ENCODE data around the gene AQP6.

The AQP6 gene

DNA sequence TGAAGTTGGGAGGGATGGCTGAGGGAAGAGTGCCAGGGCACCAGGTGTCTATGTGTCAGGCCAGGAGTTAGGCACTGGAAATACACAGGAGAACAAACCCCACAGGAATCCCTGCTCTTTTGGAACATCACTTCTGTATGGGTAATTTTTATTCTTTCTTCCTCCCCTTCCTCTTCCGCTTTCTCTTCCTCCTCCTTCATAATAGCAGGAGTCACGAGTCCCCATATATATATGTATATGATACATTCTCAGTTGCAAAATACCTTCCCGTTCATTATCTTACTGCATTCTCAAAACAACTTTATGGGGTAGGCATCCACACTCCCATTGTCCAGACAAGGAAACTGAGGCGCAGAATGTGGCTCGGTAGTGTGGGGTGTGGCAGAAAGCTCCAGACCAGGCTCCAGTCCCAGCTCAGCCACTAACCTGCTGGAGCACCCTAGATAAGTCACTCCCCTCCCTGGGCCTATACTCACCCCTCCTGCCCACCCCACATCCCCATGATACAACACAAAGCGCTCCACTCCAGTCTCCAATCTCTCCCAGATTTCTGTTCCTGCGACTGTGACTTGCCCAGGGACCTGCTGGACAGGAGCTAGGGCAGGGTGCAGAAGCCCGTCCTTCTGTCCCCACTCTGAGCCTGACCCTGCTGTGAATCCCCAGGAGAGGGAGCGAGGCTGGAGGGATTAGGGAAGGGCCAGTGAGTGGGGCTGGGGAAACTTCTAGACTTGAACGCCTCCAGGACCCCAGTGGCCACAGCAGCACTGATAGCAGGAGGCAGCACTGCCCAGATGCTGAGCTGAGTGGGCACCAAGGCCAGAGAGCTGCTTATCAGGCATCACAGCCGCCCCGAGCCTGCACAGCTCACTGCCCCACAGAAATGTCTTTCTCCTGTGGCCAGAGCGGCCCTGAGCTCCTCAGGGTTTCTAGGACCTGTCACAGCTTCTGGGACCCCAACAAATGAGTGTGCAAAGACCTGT is 23.6 kb upstream of the AQP6 start:
- Histone ChIP-seq H3K4ac (ENCODE audit: low read depth, low read length) (no peak overlapping the region), H3K79me1 (ENCODE audit: low read length) (no peaks in the 10 kb centered on the region), H3K9ac (ENCODE audit: low read length) (no peak overlapping the region), H3K56ac (ENCODE audit: low read length) (no peak overlapping the region), H3K4me1 (ENCODE audit: control insufficient read depth, low read depth, low read length) (no peaks in the 10 kb centered on the region), H2AK5ac (ENCODE audit: low read length) (no peak overlapping the region), H3K36me3 (ENCODE audit: control insufficient read depth, insufficient read depth, low read length) (no peaks in the 10 kb centered on the region), H4K8ac (ENCODE audit: low read depth, low read length) (no peak overlapping the region), H3K79me2 (ENCODE audit: control insufficient read depth, insufficient read depth, low read length) (no peaks in the 10 kb centered on the region), H4K5ac (ENCODE audit: low read length) (no peak overlapping the region), H3K27ac (ENCODE audit: low read depth, low read length) (no peak overlapping the region), H2BK5ac (ENCODE audit: low read length) (no peak overlapping the region), H3K27me3 (ENCODE audit: insufficient read depth, low read length, poor library complexity) (no peaks in the 10 kb centered on the region), H3K4me2 (ENCODE audit: low read length) (no peak overlapping the region), H2BK15ac (replicated peaks; ENCODE audit: low read depth) (no peak overlapping the region), H3K18ac (ENCODE audit: low read length) (no peak overlapping the region), H3K4me3 (ENCODE audit: low read length) (no peak overlapping the region), H3K23ac (ENCODE audit: low read length) (no peak overlapping the region), H2BK120ac (ENCODE audit: low read depth, low read length) (no peak overlapping the region)
- WGBS (ENCODE audit: extremely low coverage, insufficient coverage, low lambda C conversion rate) = no CpG with 5 or more reads among the region's 13 CpGs
- DNase-seq = no peak

GRCh38 chr12:49949866-49950265 is 22.9 kb upstream of the AQP6 start:
- H2BK5ac ChIP-seq (ENCODE audit: low read length) = no peak overlapping the region
- H3K56ac ChIP-seq (ENCODE audit: low read length) = no peak overlapping the region
- H4K5ac ChIP-seq (ENCODE audit: low read length) = no peak overlapping the region
- no peak overlapping the region for H4K8ac ChIP-seq (ENCODE audit: low read depth, low read length)
- H3K4me1 ChIP-seq (ENCODE audit: control insufficient read depth, low read depth, low read length) = peaks cover 4% of the 10 kb centered on the region
- DNase-seq = no peak
- no peak overlapping the region for H3K4me3 ChIP-seq (ENCODE audit: low read length)
- H3K27me3 ChIP-seq (ENCODE audit: insufficient read depth, low read length, poor library complexity) = no peaks in the 10 kb centered on the region
- H3K18ac ChIP-seq (ENCODE audit: low read length) = no peak overlapping the region
- H3K79me2 ChIP-seq (ENCODE audit: control insufficient read depth, insufficient read depth, low read length) = no peaks in the 10 kb centered on the region
- no peak overlapping the region for H2BK120ac ChIP-seq (ENCODE audit: low read depth, low read length)
- no peak overlapping the region for H3K27ac ChIP-seq (ENCODE audit: low read depth, low read length)
- no peak overlapping the region for H2AK5ac ChIP-seq (ENCODE audit: low read length)
- H2BK15ac ChIP-seq (replicated peaks; ENCODE audit: low read depth) = no peak overlapping the region
- WGBS (ENCODE audit: extremely low coverage, insufficient coverage, low lambda C conversion rate) = no CpG with 5 or more reads among the region's 3 CpGs
- no peaks in the 10 kb centered on the region for H3K79me1 ChIP-seq (ENCODE audit: low read length)
- no peak overlapping the region for H3K4ac ChIP-seq (ENCODE audit: low read depth, low read length)
- no peak overlapping the region for H3K23ac ChIP-seq (ENCODE audit: low read length)
- H3K36me3 ChIP-seq (ENCODE audit: control insufficient read depth, insufficient read depth, low read length) = no peaks in the 10 kb centered on the region
- H3K4me2 ChIP-seq (ENCODE audit: low read length) = no peak overlapping the region
- H3K9ac ChIP-seq (ENCODE audit: low read length) = no peak overlapping the region

DNA sequence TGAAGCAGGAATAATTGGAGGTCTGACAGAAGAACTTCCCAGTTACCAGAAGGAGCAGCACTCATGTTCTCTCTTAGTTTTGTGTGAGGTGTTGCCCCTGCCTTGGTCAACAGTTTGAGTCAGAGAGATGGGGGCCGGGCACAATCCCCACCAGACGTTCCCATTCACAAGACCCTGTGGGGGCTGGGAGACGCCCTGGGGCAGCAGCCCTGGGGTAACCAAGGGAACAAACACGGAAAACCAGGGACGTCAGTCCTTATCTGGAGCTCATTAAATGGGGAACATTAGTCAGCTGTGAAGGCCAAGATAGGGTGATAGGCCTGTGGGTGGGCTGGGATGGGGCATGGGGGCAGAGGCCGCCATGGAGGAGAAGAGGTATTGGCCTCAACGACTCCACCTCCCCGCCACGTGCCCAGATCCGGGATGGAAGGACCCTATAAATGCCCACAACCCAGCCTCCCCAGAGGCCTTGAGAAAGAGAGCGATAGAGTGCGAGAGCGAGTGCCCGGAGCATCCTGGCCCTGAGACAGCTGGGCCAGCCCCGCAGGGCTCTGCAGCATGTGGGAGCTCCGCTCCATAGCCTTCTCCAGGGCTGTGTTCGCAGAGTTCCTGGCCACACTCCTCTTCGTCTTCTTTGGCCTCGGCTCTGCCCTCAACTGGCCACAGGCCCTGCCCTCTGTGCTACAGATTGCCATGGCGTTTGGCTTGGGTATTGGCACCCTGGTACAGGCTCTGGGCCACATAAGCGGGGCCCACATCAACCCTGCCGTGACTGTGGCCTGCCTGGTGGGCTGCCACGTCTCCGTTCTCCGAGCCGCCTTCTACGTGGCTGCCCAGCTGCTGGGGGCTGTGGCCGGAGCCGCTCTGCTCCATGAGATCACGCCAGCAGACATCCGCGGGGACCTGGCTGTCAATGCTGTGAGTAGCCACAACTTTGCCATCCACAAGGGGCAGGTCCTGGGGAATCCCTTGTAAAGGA is 22.2 kb upstream of the AQP6 start, which contains the start of gene AQP2:
TSS of gene AQP2 (plus strand) at position 465 of the 979 bp plus-strand sequence. CDS start at position 559, 94 bp downstream.
- Histone ChIP-seq H3K27ac (ENCODE audit: low read depth, low read length) (no peak within 1 kb of the TSS), H3K4me3 (ENCODE audit: low read length) (no peak within 1 kb of the TSS)
- WGBS (ENCODE audit: extremely low coverage, insufficient coverage, low lambda C conversion rate) = no CpG with 5 or more reads among the region's 32 CpGs

DNA sequence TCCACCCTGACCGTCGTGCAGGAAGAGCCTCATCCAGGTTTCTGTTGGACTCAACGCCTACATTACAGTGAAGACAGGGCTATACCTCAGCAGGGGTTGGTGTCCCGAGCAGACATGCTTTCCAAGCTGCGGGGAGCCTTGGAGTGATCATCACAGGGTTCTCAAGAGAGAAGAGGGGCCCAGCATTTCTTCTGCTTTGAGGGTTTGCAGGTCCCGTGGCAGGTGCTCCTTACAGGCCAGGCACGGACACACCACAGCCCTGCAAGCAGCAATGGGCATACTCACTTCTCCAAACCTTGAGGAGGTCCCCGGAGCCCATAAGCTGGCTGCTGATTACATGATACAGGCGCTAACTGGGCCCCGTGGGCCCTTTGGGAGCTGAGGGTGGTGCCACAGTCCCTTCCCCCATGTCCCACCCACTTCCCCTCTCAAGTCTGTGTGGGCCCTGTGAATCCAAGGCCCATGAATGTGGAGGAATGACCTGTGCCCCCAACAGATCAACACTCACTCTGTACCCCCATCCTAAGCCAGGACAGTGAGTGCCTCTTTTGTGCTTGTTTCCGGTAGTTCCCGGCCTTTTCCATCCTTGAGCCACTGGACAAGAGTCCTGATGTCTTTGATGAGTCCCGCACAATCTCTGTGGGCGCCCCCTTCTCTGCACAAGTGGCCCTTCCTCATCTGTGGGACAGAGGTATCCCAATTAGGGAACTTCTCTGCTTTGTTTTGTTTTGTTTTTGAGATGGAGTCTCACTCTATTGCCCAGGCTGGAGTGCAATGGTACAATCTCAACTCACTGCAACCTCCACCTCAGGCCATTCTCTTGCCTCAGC is 21.1 kb upstream of the AQP6 start:
- Histone ChIP-seq H3K27ac (ENCODE audit: low read depth, low read length) (no peak overlapping the region), H2BK15ac (replicated peaks; ENCODE audit: low read depth) (no peak overlapping the region), H3K79me1 (ENCODE audit: low read length) (no peaks in the 10 kb centered on the region), H3K4me1 (ENCODE audit: control insufficient read depth, low read depth, low read length) (peaks cover 5% of the 10 kb centered on the region), H3K9ac (ENCODE audit: low read length) (no peak overlapping the region), H3K27me3 (ENCODE audit: insufficient read depth, low read length, poor library complexity) (peaks cover 2% of the 10 kb centered on the region), H4K8ac (ENCODE audit: low read depth, low read length) (no peak overlapping the region), H3K36me3 (ENCODE audit: control insufficient read depth, insufficient read depth, low read length) (no peaks in the 10 kb centered on the region), H4K5ac (ENCODE audit: low read length) (no peak overlapping the region), H2AK5ac (ENCODE audit: low read length) (no peak overlapping the region), H3K79me2 (ENCODE audit: control insufficient read depth, insufficient read depth, low read length) (no peaks in the 10 kb centered on the region), H3K4ac (ENCODE audit: low read depth, low read length) (no peak overlapping the region), H3K23ac (ENCODE audit: low read length) (no peak overlapping the region), H2BK120ac (ENCODE audit: low read depth, low read length) (no peak overlapping the region), H3K4me3 (ENCODE audit: low read length) (no peak overlapping the region), H2BK5ac (ENCODE audit: low read length) (no peak overlapping the region), H3K56ac (ENCODE audit: low read length) (no peak overlapping the region), H3K4me2 (ENCODE audit: low read length) (no peak overlapping the region), H3K18ac (ENCODE audit: low read length) (no peak overlapping the region)
- no CpG with 5 or more reads among the region's 14 CpGs for WGBS (ENCODE audit: extremely low coverage, insufficient coverage, low lambda C conversion rate)
- no peak for DNase-seq

More for the DNA sequence above, 22.2 kb upstream of the AQP6 start, which contains the start of gene AQP2:
- no peak within 1 kb of the TSS for H2BK5ac ChIP-seq (ENCODE audit: low read length)
- no peak within 1 kb of the TSS for H3K4ac ChIP-seq (ENCODE audit: low read depth, low read length)
- H4K5ac ChIP-seq (ENCODE audit: low read length) = no peak within 1 kb of the TSS
- no peak within 1 kb of the TSS for H3K9ac ChIP-seq (ENCODE audit: low read length)
- H2AK5ac ChIP-seq (ENCODE audit: low read length) = no peak within 1 kb of the TSS
- no peak within 1 kb of the TSS for H2BK120ac ChIP-seq (ENCODE audit: low read depth, low read length)
- H3K4me1 ChIP-seq (ENCODE audit: control insufficient read depth, low read depth, low read length) = peaks cover 5% of the 10 kb centered on the region
- no peak within 1 kb of the TSS for H3K18ac ChIP-seq (ENCODE audit: low read length)
- H3K27me3 ChIP-seq (ENCODE audit: insufficient read depth, low read length, poor library complexity) = no peaks in the 10 kb centered on the region
- H4K8ac ChIP-seq (ENCODE audit: low read depth, low read length) = no peak within 1 kb of the TSS
- peak; percentile 62 for DNase-seq
- no peaks in the 10 kb centered on the region for H3K79me2 ChIP-seq (ENCODE audit: control insufficient read depth, insufficient read depth, low read length)
- no peaks in the 10 kb centered on the region for H3K79me1 ChIP-seq (ENCODE audit: low read length)
- no peaks in the 10 kb centered on the region for H3K36me3 ChIP-seq (ENCODE audit: control insufficient read depth, insufficient read depth, low read length)
- H3K23ac ChIP-seq (ENCODE audit: low read length) = no peak within 1 kb of the TSS
- no peak within 1 kb of the TSS for H3K56ac ChIP-seq (ENCODE audit: low read length)
- H2BK15ac ChIP-seq (replicated peaks; ENCODE audit: low read depth) = no peak within 1 kb of the TSS
- no peak within 1 kb of the TSS for H3K4me2 ChIP-seq (ENCODE audit: low read length)

DNA sequence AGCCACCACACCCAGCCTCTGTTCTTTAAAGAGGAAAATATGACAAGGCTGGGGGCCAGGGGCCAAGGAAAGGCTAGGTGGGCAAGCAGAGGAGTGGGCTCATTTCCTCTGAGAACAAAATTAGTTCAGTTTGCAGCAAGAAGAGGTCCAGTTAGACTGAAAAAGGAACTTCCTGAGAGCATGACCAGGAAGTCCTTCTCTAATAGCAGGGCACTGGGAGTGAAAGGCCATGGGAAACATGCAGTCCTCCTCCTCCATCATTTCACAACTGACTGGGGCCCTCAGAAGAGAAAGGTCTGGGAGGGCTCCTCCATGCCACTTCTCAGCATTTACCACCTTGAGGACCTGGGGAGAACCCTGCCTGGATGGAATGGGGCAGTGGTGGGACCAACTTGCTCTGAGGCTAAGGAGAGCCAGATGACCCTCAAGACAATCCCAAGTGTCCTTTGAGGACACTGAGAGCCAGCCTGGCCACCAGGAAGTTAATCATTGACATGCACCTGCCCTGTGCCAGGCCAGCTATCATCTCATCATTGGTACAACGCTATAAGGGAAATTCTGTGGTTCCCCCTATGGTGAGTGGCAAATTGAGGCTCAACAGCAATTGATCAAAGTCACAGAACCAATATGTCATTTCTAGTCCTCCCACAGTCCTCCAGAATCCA is 20.2 kb upstream of the AQP6 start:
- H3K4me2 ChIP-seq (ENCODE audit: low read length) = no peak overlapping the region
- WGBS (ENCODE audit: extremely low coverage, insufficient coverage, low lambda C conversion rate) = no CpG with 5 or more reads among the region's 1 CpG
- peaks cover 3% of the 10 kb centered on the region for H3K27me3 ChIP-seq (ENCODE audit: insufficient read depth, low read length, poor library complexity)
- peaks cover 5% of the 10 kb centered on the region for H3K4me1 ChIP-seq (ENCODE audit: control insufficient read depth, low read depth, low read length)
- H3K79me2 ChIP-seq (ENCODE audit: control insufficient read depth, insufficient read depth, low read length) = no peaks in the 10 kb centered on the region
- no peak overlapping the region for H3K9ac ChIP-seq (ENCODE audit: low read length)
- H3K27ac ChIP-seq (ENCODE audit: low read depth, low read length) = no peak overlapping the region
- DNase-seq = no peak
- no peak overlapping the region for H2BK5ac ChIP-seq (ENCODE audit: low read length)
- H3K79me1 ChIP-seq (ENCODE audit: low read length) = no peaks in the 10 kb centered on the region
- no peak overlapping the region for H4K8ac ChIP-seq (ENCODE audit: low read depth, low read length)
- H4K5ac ChIP-seq (ENCODE audit: low read length) = no peak overlapping the region
- H3K36me3 ChIP-seq (ENCODE audit: control insufficient read depth, insufficient read depth, low read length) = no peaks in the 10 kb centered on the region
- no peak overlapping the region for H3K4ac ChIP-seq (ENCODE audit: low read depth, low read length)
- H2BK15ac ChIP-seq (replicated peaks; ENCODE audit: low read depth) = no peak overlapping the region
- H3K4me3 ChIP-seq (ENCODE audit: low read length) = no peak overlapping the region
- no peak overlapping the region for H3K56ac ChIP-seq (ENCODE audit: low read length)
- no peak overlapping the region for H2BK120ac ChIP-seq (ENCODE audit: low read depth, low read length)
- no peak overlapping the region for H3K18ac ChIP-seq (ENCODE audit: low read length)
- no peak overlapping the region for H3K23ac ChIP-seq (ENCODE audit: low read length)
- no peak overlapping the region for H2AK5ac ChIP-seq (ENCODE audit: low read length)
